ENCODE results near the gene JRKL. TPM values are rescaled to one million over a fixed set of nuclear protein-coding genes. Genes with fewer than 3 reads are reported as not detected.
"Not testable (repeated sequence)": the region's sequence is repeated elsewhere in the genome, so short reads cannot be mapped to it uniquely, and the experiment has no call there.

JRKL gene
- total RNA-seq, 1 experiment from 2014 or later = 6.7 TPM

GRCh38 chr11:96411412-96411811, 21.6 kb downstream of the JRKL start:
- intact Hi-C loops (cut with micrococcal nuclease); H2AFZ ChIP-seq (ENCODE audit: low read depth, low read length, poor library complexity, severe bottlenecking); H3K9me2 ChIP-seq (ENCODE audit: insufficient read depth); BruUV-seq (replicated peaks); H3K36me3 ChIP-seq (ENCODE audit: control insufficient read depth in 1 of 2, insufficient read depth in 2 of 2, low read length in 2 of 2); ATAC-seq; CTCF ChIA-PET; H3K9ac ChIP-seq (ENCODE audit: low read length); H3K4me2 ChIP-seq (ENCODE audit: low read length); DNase-seq (ENCODE audit: low read depth, low spot score); H3K27ac ChIP-seq (ENCODE audit: low read depth, low read length); H3K4me3 ChIP-seq (replicated peaks in 1 of 2; ENCODE audit: low read depth in 1 of 2, low read length in 2 of 2); H3K4me1 ChIP-seq (ENCODE audit: control insufficient read depth in 1 of 2, insufficient read depth in 2 of 2, low read length in 2 of 2); H3K79me2 ChIP-seq (ENCODE audit: insufficient read depth, low read length); H4K20me1 ChIP-seq (ENCODE audit: insufficient read depth); H3K27me3 ChIP-seq (ENCODE audit: insufficient read depth, low read length); H3K9me3 ChIP-seq (ENCODE audit: control insufficient read depth in 1 of 2, insufficient read depth in 1 of 2, low read depth in 1 of 2, low read length in 2 of 2); POLR2A ChIA-PET; RAD21 ChIA-PET (ENCODE audit: low non-redundant PET in 1 of 2, low total read pairs in 2 of 2, uncharacterized antibody in 2 of 2, unreplicated experiment in 2 of 2): not testable (repeated sequence)

DNA sequence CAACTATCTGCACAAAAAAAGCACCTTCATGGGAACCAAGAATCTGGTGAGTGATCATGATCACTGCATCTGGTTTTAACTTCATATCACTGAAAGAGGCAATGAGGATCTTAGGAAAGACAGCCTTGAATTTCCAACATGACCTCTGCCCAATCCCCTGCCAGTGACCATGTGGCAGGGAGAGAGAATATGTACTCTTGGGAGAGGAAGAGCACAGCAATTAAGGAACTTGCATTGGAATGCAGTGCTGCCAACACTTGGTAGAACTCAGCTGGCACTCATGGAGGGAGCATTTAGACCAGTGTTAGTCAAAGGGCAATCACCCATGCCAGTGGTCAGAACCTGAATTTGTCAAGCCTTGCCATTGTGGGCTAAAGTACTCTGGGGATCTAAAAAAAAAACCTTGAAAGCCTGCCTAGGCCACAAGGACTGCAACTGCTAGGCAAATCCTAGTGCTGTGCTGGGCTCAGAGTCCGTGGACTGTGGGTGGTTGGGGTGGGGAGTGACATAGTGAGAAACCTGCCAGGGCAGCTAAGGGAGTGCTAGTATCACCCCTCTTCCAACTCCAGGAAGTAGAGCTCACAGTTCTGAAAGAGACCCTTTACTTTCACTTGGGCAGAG, 23.1 kb downstream of the JRKL start:
- no peaks in the 10 kb centered on the region for H4K20me1 ChIP-seq (ENCODE audit: insufficient read depth)
- no peaks in the 10 kb centered on the region for H3K27me3 ChIP-seq (ENCODE audit: insufficient read depth, low read length)
- ATAC-seq (no peak), DNase-seq (ENCODE audit: low read depth, low spot score) (no peak)
- TF ChIP-seq, protein P1, sequence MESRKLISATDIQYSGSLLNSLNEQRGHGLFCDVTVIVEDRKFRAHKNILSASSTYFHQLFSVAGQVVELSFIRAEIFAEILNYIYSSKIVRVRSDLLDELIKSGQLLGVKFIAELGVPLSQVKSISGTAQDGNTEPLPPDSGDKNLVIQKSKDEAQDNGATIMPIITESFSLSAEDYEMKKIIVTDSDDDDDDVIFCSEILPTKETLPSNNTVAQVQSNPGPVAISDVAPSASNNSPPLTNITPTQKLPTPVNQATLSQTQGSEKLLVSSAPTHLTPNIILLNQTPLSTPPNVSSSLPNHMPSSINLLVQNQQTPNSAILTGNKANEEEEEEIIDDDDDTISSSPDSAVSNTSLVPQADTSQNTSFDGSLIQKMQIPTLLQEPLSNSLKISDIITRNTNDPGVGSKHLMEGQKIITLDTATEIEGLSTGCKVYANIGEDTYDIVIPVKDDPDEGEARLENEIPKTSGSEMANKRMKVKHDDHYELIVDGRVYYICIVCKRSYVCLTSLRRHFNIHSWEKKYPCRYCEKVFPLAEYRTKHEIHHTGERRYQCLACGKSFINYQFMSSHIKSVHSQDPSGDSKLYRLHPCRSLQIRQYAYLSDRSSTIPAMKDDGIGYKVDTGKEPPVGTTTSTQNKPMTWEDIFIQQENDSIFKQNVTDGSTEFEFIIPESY (IDR thresholded peaks at IDR 0.05; ENCODE audit: extremely low read depth, insufficient replicate concordance, low read length) = no peak
- TF ChIP-seq POLR2AphosphoS5 (IDR thresholded peaks at IDR 0.05; ENCODE audit: low read depth, low read length) (no peak), ELF1 (IDR thresholded peaks at IDR 0.05; ENCODE audit: borderline replicate concordance, low read depth) (no peak), EGR1 (IDR thresholded peaks at IDR 0.05; ENCODE audit: low read depth) (no peak), CEBPB (IDR thresholded peaks at IDR 0.05; ENCODE audit: low read depth) (no peak), SIN3A (IDR thresholded peaks at IDR 0.05; ENCODE audit: low read depth) (no peak), TCF7L2 (IDR thresholded peaks at IDR 0.05; ENCODE audit: borderline replicate concordance, extremely low read depth, insufficient read depth, insufficient read length) (no peak), SRF (IDR thresholded peaks at IDR 0.05; ENCODE audit: low read depth) (no peak), RAD21 (IDR thresholded peaks at IDR 0.05; ENCODE audit: low read depth) (no peak), EZH2 (IDR thresholded peaks at IDR 0.05) (no peak)
- TF ChIP-seq, protein P2, sequence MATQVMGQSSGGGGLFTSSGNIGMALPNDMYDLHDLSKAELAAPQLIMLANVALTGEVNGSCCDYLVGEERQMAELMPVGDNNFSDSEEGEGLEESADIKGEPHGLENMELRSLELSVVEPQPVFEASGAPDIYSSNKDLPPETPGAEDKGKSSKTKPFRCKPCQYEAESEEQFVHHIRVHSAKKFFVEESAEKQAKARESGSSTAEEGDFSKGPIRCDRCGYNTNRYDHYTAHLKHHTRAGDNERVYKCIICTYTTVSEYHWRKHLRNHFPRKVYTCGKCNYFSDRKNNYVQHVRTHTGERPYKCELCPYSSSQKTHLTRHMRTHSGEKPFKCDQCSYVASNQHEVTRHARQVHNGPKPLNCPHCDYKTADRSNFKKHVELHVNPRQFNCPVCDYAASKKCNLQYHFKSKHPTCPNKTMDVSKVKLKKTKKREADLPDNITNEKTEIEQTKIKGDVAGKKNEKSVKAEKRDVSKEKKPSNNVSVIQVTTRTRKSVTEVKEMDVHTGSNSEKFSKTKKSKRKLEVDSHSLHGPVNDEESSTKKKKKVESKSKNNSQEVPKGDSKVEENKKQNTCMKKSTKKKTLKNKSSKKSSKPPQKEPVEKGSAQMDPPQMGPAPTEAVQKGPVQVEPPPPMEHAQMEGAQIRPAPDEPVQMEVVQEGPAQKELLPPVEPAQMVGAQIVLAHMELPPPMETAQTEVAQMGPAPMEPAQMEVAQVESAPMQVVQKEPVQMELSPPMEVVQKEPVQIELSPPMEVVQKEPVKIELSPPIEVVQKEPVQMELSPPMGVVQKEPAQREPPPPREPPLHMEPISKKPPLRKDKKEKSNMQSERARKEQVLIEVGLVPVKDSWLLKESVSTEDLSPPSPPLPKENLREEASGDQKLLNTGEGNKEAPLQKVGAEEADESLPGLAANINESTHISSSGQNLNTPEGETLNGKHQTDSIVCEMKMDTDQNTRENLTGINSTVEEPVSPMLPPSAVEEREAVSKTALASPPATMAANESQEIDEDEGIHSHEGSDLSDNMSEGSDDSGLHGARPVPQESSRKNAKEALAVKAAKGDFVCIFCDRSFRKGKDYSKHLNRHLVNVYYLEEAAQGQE (IDR thresholded peaks at IDR 0.05; ENCODE audit: low read depth) = no peak
- H3K9me2 ChIP-seq (ENCODE audit: insufficient read depth) = no peaks in the 10 kb centered on the region
- intact Hi-C loops (cut with micrococcal nuclease) = no loop called here
- RAD21 ChIA-PET (ENCODE audit: low non-redundant PET in 1 of 2, low total read pairs in 2 of 2, uncharacterized antibody in 2 of 2, unreplicated experiment in 2 of 2) = no interaction called here
- H3K36me3 ChIP-seq (ENCODE audit: control insufficient read depth in 1 of 2, insufficient read depth in 2 of 2, low read length in 2 of 2) = no peaks in the 10 kb centered on the region
- POLR2A ChIA-PET = no interaction called here
- H3K27ac ChIP-seq (ENCODE audit: low read depth, low read length) = no peak overlapping the region
- no peak overlapping the region for H3K4me3 ChIP-seq (replicated peaks in 1 of 2; ENCODE audit: low read depth in 1 of 2, low read length in 2 of 2)
- no peaks in the 10 kb centered on the region for H3K4me1 ChIP-seq (ENCODE audit: control insufficient read depth in 1 of 2, insufficient read depth in 2 of 2, low read length in 2 of 2)
- H3K4me2 ChIP-seq (ENCODE audit: low read length) = no peak overlapping the region
- no TSS peak for BruUV-seq (replicated peaks)
- CTCF ChIA-PET = no interaction called here
- H3K9ac ChIP-seq (ENCODE audit: low read length) = no peak overlapping the region
- no peak overlapping the region for H2AFZ ChIP-seq (ENCODE audit: low read depth, low read length, poor library complexity, severe bottlenecking)
- no peaks in the 10 kb centered on the region for H3K79me2 ChIP-seq (ENCODE audit: insufficient read depth, low read length)
- no peaks in the 10 kb centered on the region for H3K9me3 ChIP-seq (ENCODE audit: control insufficient read depth in 1 of 2, insufficient read depth in 1 of 2, low read depth in 1 of 2, low read length in 2 of 2)
